A549 (cell line): ENCODE results near the gene GNB4. TPM values are rescaled to one million over a fixed set of nuclear protein-coding genes. Genes with fewer than 3 reads are reported as not detected.
A peak's percentile ranks its signal among the peaks of the same experiment; 100 is the strongest.

Source experiments
- ATAC-seq, 2 experiments: fragments of 200-7000 bp in 1 of 2; fragments of >200 bp in 1 of 2; cut with Nextera tagmentation in 1 of 2; cut with Tn5 transposase in 1 of 2; 3 replicates each; pipeline versions ENCODE4 v1.8.0 to v1.9.1; 2018 to 2020; ENCODE audit warnings: mild to moderate bottlenecking in 1 of 2, moderate library complexity in 1 of 2
- CTCF ChIA-PET: fragments of 300-600 bp; sonication (Branson Sonifier 250); formaldehyde crosslinking; extraction: SDS; loops from one replicate; lab custom pipeline; 2021; ENCODE audit warnings: antibody characterized with exemption, inconsistent platforms; lab: Yijun Ruan, JAX
- POLR2A ChIA-PET: fragments of 350-600 bp; formaldehyde crosslinking; extraction: SDS; loops from one replicate; lab custom pipeline; 2021; ENCODE audit warnings: antibody characterized with exemption, inconsistent platforms; lab: Yijun Ruan, JAX
- DNase-seq, 2 experiments: peaks; one replicate each; pipeline versions ENCODE4 v3.0.0 to v3.0.0-alpha.2; 2011 to 2016; ENCODE audit warnings: low read depth in 1 of 2, low spot score in 1 of 2
- FAIRE-seq: peaks from 2 replicates; lab custom pipeline; 2011; peaks lifted over from hg19 to GRCh38; lab: Jason Lieb, UNC
- H3K27ac ChIP-seq, 2 experiments: fragments of >200 bp; sonication (Bioruptor Twin); formaldehyde crosslinking; 3 replicates each; pipeline ENCODE4 v1.5.1; 2016 to 2017
- H3K4me1 ChIP-seq: fragments of >200 bp; sonication (Bioruptor Twin); formaldehyde crosslinking; 3 replicates; pipeline ENCODE4 v1.6.1; 2016
- H3K4me2 ChIP-seq: fragments of >200 bp; sonication (Bioruptor Twin); formaldehyde crosslinking; 3 replicates; pipeline ENCODE4 v1.6.1; 2016
- H3K4me3 ChIP-seq: fragments of >200 bp; sonication (Bioruptor Twin); formaldehyde crosslinking; 3 replicates; pipeline ENCODE4 v1.5.1; 2016
- H3K9me3 ChIP-seq: fragments of >200 bp; sonication (Bioruptor Twin); formaldehyde crosslinking; 3 replicates; pipeline ENCODE4 v1.6.1; 2016
- CBX8 ChIP-seq: fragments of 200-600 bp; sonication (generic); IDR thresholded peaks from 2 replicates; pipeline ENCODE4 v1.6.1; 2016
- CEBPB ChIP-seq, 2 experiments: fragments of >200 bp in 1 of 2; sonication (Bioruptor Twin) in 1 of 2; formaldehyde crosslinking in 1 of 2; IDR thresholded peaks; 2 replicates each; pipeline ENCODE4 v1.6.1; 2012 to 2016
- CHD4 ChIP-seq: fragments of 200-600 bp; sonication (generic); IDR thresholded peaks from 2 replicates; pipeline ENCODE4 v1.6.1; 2016; ENCODE audit warnings: antibody characterized with exemption, mild to moderate bottlenecking, borderline replicate concordance
- EHMT2 ChIP-seq: fragments of 200-600 bp; sonication (generic); IDR thresholded peaks from 2 replicates; pipeline ENCODE4 v1.6.1; 2016; ENCODE audit warnings: antibody characterized with exemption, low read depth, mild to moderate bottlenecking, moderate library complexity
- EP300 ChIP-seq, 2 experiments: fragments of >200 bp; sonication (Bioruptor Twin); formaldehyde crosslinking; IDR thresholded peaks; 2 replicates in 1 of 2; 3 replicates in 1 of 2; pipeline ENCODE4 v1.6.1; 2016 to 2017
- ESRRA ChIP-seq: fragments of 150-350 bp; IDR thresholded peaks from 2 replicates; pipeline ENCODE4 v1.6.1; 2014; ENCODE audit warnings: mild to moderate bottlenecking, low read length, borderline replicate concordance
- FOSL2 ChIP-seq, 2 experiments: fragments of 450-650 bp in 1 of 2; fragments of >200 bp in 1 of 2; sonication (Bioruptor Twin) in 1 of 2; formaldehyde crosslinking; IDR thresholded peaks; 2 replicates each; pipeline versions ENCODE4 v1.5.0 to v1.6.1; 2016 to 2020; ENCODE audit warnings: mild to moderate bottlenecking in 1 of 2, moderate library complexity in 1 of 2
- FOXS1 ChIP-seq: fragments of 250-450 bp; sonication (Bioruptor Pico); IDR thresholded peaks from 2 replicates; pipeline ENCODE4 v1.5.0; 2020; ENCODE audit warnings: mild to moderate bottlenecking, moderate library complexity
- HEYL ChIP-seq: fragments of 250-450 bp; sonication (Bioruptor Pico); IDR thresholded peaks from 2 replicates; pipeline ENCODE4 v1.8.0; 2021; ENCODE audit warnings: mild to moderate bottlenecking, moderate library complexity
- HOXB13 ChIP-seq: fragments of 250-450 bp; sonication (Bioruptor Pico); IDR thresholded peaks from 2 replicates; pipeline ENCODE4 v1.5.0; 2020; ENCODE audit warnings: low read depth, mild to moderate bottlenecking, moderate library complexity
- HOXB5 ChIP-seq: fragments of 250-450 bp; sonication (Bioruptor Pico); IDR thresholded peaks from 2 replicates; pipeline ENCODE4 v1.5.0; 2020; ENCODE audit warnings: mild to moderate bottlenecking, moderate library complexity
- JUN ChIP-seq, 2 experiments: fragments of >200 bp; sonication (Bioruptor Twin); formaldehyde crosslinking; IDR thresholded peaks; 2 replicates in 1 of 2; 3 replicates in 1 of 2; pipeline ENCODE4 v1.6.1; 2016 to 2017
- MYC ChIP-seq: IDR thresholded peaks from 2 replicates; pipeline ENCODE4 v1.6.1; 2012; ENCODE audit warnings: mild to moderate bottlenecking, inconsistent platforms, low read length, improper control_type of control experiment, borderline replicate concordance
- NPAS2 ChIP-seq: fragments of 250-450 bp; sonication (Bioruptor Pico); IDR thresholded peaks from 2 replicates; pipeline ENCODE4 v1.8.0; 2022; ENCODE audit warnings: mild to moderate bottlenecking, moderate library complexity, borderline replicate concordance
- NR3C1 ChIP-seq: fragments of >200 bp; sonication (Bioruptor Twin); formaldehyde crosslinking; IDR thresholded peaks from 3 replicates; pipeline ENCODE4 v1.6.1; 2017
- PHF8 ChIP-seq: fragments of 200-600 bp; sonication (generic); IDR thresholded peaks from 2 replicates; pipeline ENCODE4 v1.6.1; 2016; ENCODE audit warnings: low read depth, mild to moderate bottlenecking, antibody characterized with exemption, moderate library complexity, borderline replicate concordance
- POLR2A ChIP-seq: IDR thresholded peaks from 2 replicates; pipeline ENCODE4 v1.6.1; 2012; ENCODE audit warnings: mild to moderate bottlenecking, low read length
- POLR2AphosphoS2 ChIP-seq: conservative IDR thresholded peaks from 2 replicates; pipeline ENCODE4 v1.6.1; 2012; ENCODE audit warnings: low read length, improper control_type of control experiment, inconsistent platforms
- RAD21 ChIP-seq, 2 experiments: fragments of >200 bp in 1 of 2; sonication (Bioruptor Twin) in 1 of 2; formaldehyde crosslinking in 1 of 2; IDR thresholded peaks in 1 of 2; conservative IDR thresholded peaks in 1 of 2; 2 replicates in 1 of 2; 3 replicates in 1 of 2; pipeline ENCODE4 v1.6.1; 2012 to 2018; ENCODE audit warnings: inconsistent platforms in 1 of 2
- RNF2 ChIP-seq: fragments of 200-600 bp; sonication (generic); IDR thresholded peaks from 2 replicates; pipeline ENCODE4 v1.6.1; 2016; ENCODE audit warnings: low read depth, mild to moderate bottlenecking, antibody characterized with exemption, moderate library complexity, borderline replicate concordance
- TP53 ChIP-seq: fragments of 250-450 bp; sonication (Bioruptor Pico); IDR thresholded peaks from 2 replicates; pipeline ENCODE4 v1.5.0; 2021; ENCODE audit warnings: mild to moderate bottlenecking, moderate library complexity
- ZC3H11A ChIP-seq: fragments of 450-650 bp; IDR thresholded peaks from 2 replicates; pipeline ENCODE4 v1.6.1; 2014; ENCODE audit warnings: antibody characterized with exemption, mild to moderate bottlenecking
- WGBS: methylation state at CpG from one replicate; pipeline ENCODE4 v1.1.6; 2017; ENCODE audit errors: missing lambda C conversion rate; 5-methylcytosine and 5-hydroxymethylcytosine counted together
- polyA minus RNA-seq: library from RNA; depleted of rRNA, polyadenylated mRNA; stranded (reverse); fragments of >200 nt; gene quantifications from 2 replicates; pipeline ENCODE4 v1.2.3, GENCODE V29; 2011; rRNA and poly(A)+ RNA removed
- polyA plus RNA-seq, 4 experiments: library from polyadenylated mRNA; depleted of rRNA in 3 of 4; stranded (reverse); fragments of >200 nt; fragmentation: RNase III in 1 of 4; extraction: RNeasy Plus Mini Kit Qiagen cat#74134 plus additional on column Dnase treatment in 1 of 4; gene quantifications; 2 replicates in 3 of 4; 3 replicates in 1 of 4; pipeline ENCODE4 v1.2.3, GENCODE V29; 2011 to 2017
- TF ChIP-seq, protein P1 (sequence below): fragments of >200 bp; sonication (Bioruptor Twin); formaldehyde crosslinking; IDR thresholded peaks from 2 replicates; pipeline ENCODE4 v1.6.1; 2016
- TF ChIP-seq, protein P2 (sequence below): IDR thresholded peaks from 2 replicates; pipeline ENCODE4 v1.6.1; 2012; ENCODE audit warnings: low read depth, borderline replicate concordance
- TF ChIP-seq, protein P3 (sequence below): fragments of 250-450 bp; sonication (Bioruptor Pico); IDR thresholded peaks from 2 replicates; pipeline ENCODE4 v1.5.0; 2020; ENCODE audit warnings: low read depth, mild to moderate bottlenecking, moderate library complexity
- TF ChIP-seq, protein P4 (sequence below): IDR thresholded peaks from 2 replicates; pipeline ENCODE4 v1.6.1; 2012

Gene GNB4
- polyA plus RNA-seq (2011; rRNA removed), result 21.5 and 22.7 TPM in 2 replicates
- 4.8 and 5.9 TPM in 2 replicates for polyA plus RNA-seq (2012; cell fraction: cytosol; rRNA removed)
- 1.8 and 3.0 TPM in 2 replicates for polyA plus RNA-seq (2012; cell fraction: nucleus; rRNA removed)
- polyA plus RNA-seq (2017; fragmentation: RNase III; extraction: RNeasy Plus Mini Kit Qiagen cat#74134 plus additional on column Dnase treatment), result 10.3 to 11.1 TPM (median 10.9 TPM) in 3 replicates
- 27.0 and 28.6 TPM in 2 replicates for polyA minus RNA-seq

DNA sequence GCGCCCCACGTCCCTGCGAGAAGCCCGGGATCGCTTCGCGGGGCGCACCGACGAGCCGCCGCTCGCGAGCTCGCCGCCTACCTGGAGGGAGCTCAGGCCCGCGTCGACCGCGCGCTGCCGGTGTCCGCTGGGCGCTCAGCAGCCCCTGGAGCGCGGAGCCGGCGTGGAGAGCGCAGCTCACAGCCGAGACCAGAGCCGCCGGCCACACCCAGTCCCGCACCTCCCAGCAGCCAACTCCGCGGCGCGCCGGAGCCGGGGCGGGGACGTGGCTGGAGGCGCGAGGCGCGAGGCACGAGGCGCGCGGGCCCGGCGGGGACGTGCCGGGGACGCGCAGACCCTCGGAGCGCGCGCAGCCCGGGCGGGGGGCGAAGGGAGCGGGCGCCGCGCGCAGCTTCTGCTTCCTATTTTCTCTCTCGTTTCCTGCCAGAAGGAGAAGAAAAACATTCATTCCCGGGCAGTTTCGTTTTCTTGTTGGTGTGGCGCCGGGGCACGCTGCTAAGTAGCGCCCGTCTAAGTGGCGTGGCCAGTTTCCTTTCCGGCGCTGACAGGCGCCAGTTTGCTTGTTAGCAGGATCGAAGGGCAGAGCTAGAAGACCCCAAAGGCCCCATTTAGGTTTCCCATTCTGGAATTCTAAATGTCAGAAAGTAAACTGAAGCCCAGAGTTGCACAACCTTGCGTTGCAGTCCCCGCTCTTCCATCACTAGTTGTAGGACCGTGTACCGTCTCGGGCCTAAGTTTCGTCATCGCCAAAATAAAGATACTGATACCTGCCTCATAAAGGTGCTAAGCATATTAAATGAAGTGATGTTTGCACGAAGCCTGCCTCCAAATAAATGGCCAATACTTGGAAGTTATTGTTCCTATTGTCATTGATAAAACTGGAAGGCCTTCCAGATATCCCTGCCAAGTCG is at the start of gene GNB4:
GNB4 (minus strand) TSS at position 206 of the 911 bp plus-strand sequence. CDS start 25,270 bp downstream, outside the sequence.
- no peak for TF ChIP-seq RAD21 (conservative IDR thresholded peaks at IDR 0.05 in 1 of 2, IDR thresholded peaks at IDR 0.05 in 1 of 2)
- no peak for TF ChIP-seq FOSL2 (IDR thresholded peaks at IDR 0.05)
- TF ChIP-seq FOSL2 (CRISPR knock-in tag; IDR thresholded peaks at IDR 0.05), result no peak
- TF ChIP-seq POLR2A, result peak; percentile 74
- TF ChIP-seq RNF2, result peak; percentile 47; the same call in 1 of the 2 replicates
- no peak for TF ChIP-seq ZC3H11A
- TF ChIP-seq, protein P1, sequence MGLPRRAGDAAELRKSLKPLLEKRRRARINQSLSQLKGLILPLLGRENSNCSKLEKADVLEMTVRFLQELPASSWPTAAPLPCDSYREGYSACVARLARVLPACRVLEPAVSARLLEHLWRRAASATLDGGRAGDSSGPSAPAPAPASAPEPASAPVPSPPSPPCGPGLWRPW, result no peak
- no peak for TF ChIP-seq NR3C1
- TF ChIP-seq EP300 (IDR thresholded peaks at IDR 0.05), result no peak
- no peak for TF ChIP-seq FOXS1
- TF ChIP-seq CEBPB (IDR thresholded peaks at IDR 0.05), result peak; percentile 17 to 62; a peak in 1 of 4 replicates
- TF ChIP-seq, protein P2, sequence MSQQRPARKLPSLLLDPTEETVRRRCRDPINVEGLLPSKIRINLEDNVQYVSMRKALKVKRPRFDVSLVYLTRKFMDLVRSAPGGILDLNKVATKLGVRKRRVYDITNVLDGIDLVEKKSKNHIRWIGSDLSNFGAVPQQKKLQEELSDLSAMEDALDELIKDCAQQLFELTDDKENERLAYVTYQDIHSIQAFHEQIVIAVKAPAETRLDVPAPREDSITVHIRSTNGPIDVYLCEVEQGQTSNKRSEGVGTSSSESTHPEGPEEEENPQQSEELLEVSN, result peak; percentile 96
- TF ChIP-seq, protein P3, sequence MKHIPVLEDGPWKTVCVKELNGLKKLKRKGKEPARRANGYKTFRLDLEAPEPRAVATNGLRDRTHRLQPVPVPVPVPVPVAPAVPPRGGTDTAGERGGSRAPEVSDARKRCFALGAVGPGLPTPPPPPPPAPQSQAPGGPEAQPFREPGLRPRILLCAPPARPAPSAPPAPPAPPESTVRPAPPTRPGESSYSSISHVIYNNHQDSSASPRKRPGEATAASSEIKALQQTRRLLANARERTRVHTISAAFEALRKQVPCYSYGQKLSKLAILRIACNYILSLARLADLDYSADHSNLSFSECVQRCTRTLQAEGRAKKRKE (CRISPR knock-in tag), result 0 out of 2 replicates have a peak, but pooled peaks have one; percentile 16
- TF ChIP-seq PHF8, result peak; percentile 24; the same call in 1 of the 2 replicates
- TF ChIP-seq CHD4, result no peak
- TF ChIP-seq, protein P4, sequence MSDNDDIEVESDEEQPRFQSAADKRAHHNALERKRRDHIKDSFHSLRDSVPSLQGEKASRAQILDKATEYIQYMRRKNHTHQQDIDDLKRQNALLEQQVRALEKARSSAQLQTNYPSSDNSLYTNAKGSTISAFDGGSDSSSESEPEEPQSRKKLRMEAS, result peak; percentile 92
- TF ChIP-seq HOXB13 (CRISPR knock-in tag), result 0 out of 2 replicates have a peak, but pooled peaks have one; percentile 37
- peak; percentile 25; the same call in 1 of the 2 replicates for TF ChIP-seq HOXB5
- TF ChIP-seq NPAS2, result 0 out of 2 replicates have a peak, but pooled peaks have one; percentile 38
- peak in 1 of 2 experiments; percentile 62; a peak in 2 of 5 replicates for TF ChIP-seq JUN (IDR thresholded peaks at IDR 0.05)
- TF ChIP-seq POLR2AphosphoS2, result no peak
- TF ChIP-seq EHMT2, result no peak
- no peak for TF ChIP-seq TP53
- no peak for TF ChIP-seq MYC
- TF ChIP-seq ESRRA, result no peak
- no peak for TF ChIP-seq CBX8
- TF ChIP-seq HEYL (CRISPR knock-in tag), result no peak
- 0 out of 3 replicates have a peak, but pooled peaks cover 3% of the 10 kb centered on the region for H3K4me1 ChIP-seq
- 36% methylated on average over 16 of the region's 90 CpGs for WGBS
- H3K9me3 ChIP-seq, result no peaks in the 10 kb centered on the region
- peak within 1 kb of the TSS; percentile 77 for H3K4me3 ChIP-seq
- DNase-seq (peak; percentile 57 to 75), FAIRE-seq (no peak), ATAC-seq (peak; percentile 95 to 97)
- H3K27ac ChIP-seq, result peak within 1 kb of the TSS; percentile 85 to 98
- CTCF ChIA-PET, result interaction anchor here (0.5 to 0.9 kb wide), 2 partner anchors 130 to 198 kb away, joined by 3 read pairs; no protein-coding TSS in a partner anchor
- peak within 1 kb of the TSS; percentile 84 for H3K4me2 ChIP-seq
- POLR2A ChIA-PET, result no interaction called here
